Aorta (tissue), 5 donors: ENCODE results near the gene TOX2. TPM values are rescaled to one million over a fixed set of nuclear protein-coding genes. Genes with fewer than 3 reads are reported as not detected.

Source experiments
- ATAC-seq: fragments of 200-7000 bp; cut with Tn5 transposase; one replicate; pipeline ENCODE4 v1.9.1; 2022; ENCODE audit warnings: moderate library complexity; ENCODE audit not compliant: low FRiP score
- DNase-seq, 2 donors: peaks; one replicate each; pipeline ENCODE4 v3.0.0-alpha.2; 2020
- H3K27ac ChIP-seq, 2 donors: one replicate each; pipeline ENCODE4 v1.5.1; 2013; ENCODE audit warnings: low read length in 2 of 2, mild to moderate bottlenecking in 2 of 2, moderate library complexity in 2 of 2, control low read depth in 1 of 2, inconsistent platforms in 1 of 2, low read depth in 1 of 2
- H3K27me3 ChIP-seq, 2 donors: one replicate each; pipeline ENCODE4 v1.6.1; 2013; ENCODE audit warnings: control low read depth in 1 of 2, low read length in 1 of 2, mild to moderate bottlenecking in 1 of 2, moderate library complexity in 1 of 2; ENCODE audit not compliant: insufficient read depth in 2 of 2, control insufficient read depth in 1 of 2
- H3K36me3 ChIP-seq, 2 donors: one replicate each; pipeline ENCODE4 v1.6.1; 2013; ENCODE audit warnings: control low read depth in 1 of 2, low read length in 1 of 2, mild to moderate bottlenecking in 1 of 2; ENCODE audit not compliant: insufficient read depth in 2 of 2, control insufficient read depth in 1 of 2
- H3K4me1 ChIP-seq, 2 donors: one replicate each; pipeline ENCODE4 v1.6.1; 2013; ENCODE audit warnings: low read length in 2 of 2, control low read depth in 1 of 2, mild to moderate bottlenecking in 1 of 2, moderate library complexity in 1 of 2; ENCODE audit not compliant: insufficient read depth in 2 of 2, control insufficient read depth in 1 of 2
- H3K4me3 ChIP-seq, 2 donors: one replicate each; pipeline ENCODE4 v1.5.1; 2013; ENCODE audit warnings: low read length in 2 of 2, control low read depth in 1 of 2, mild to moderate bottlenecking in 1 of 2
- H3K9me3 ChIP-seq: one replicate; pipeline ENCODE4 v1.6.1; 2013; ENCODE audit warnings: mild to moderate bottlenecking, low read length; ENCODE audit not compliant: control insufficient read depth
- WGBS, 2 donors: extraction: QIAGEN DNeasy Blood & Tissue Kit; methylation state at CpG; one replicate each; pipeline ENCODE4 v1.1.7; 2013; 5-methylcytosine and 5-hydroxymethylcytosine counted together
- intact Hi-C, 2 donors: fragments of 100-400 bp; cut with DNase I; formaldehyde crosslinking; loops; one replicate each; pipeline versions ENCODE4 v1.14.2 to v1.15.0; 2022
- polyA plus RNA-seq, 2 donors: library from polyadenylated mRNA; stranded (reverse); fragments of 200-250 nt; gene quantifications; one replicate each; pipeline ENCODE4 v1.2.3, GENCODE V29; 2013
- total RNA-seq, 2 donors: library from RNA; stranded (reverse); fragmentation: NEBNext Ultra II Directional; extraction: Animal tissue kit (Norgen Biotek cat#: 25700); gene quantifications; one replicate each; pipeline ENCODE4 v1.2.1, GENCODE V29; 2021
- donor health status: healthy with polysubstance abuse.
- donor health status: Bipolar disorder and iron deficiency.
- donor health status: DM: no; HTN: no; CAD: no.
- donor health status: DM: no; HTN: no; CAD: no.
- donor health status: DM: yes; HTN: yes; CAD: no.

TOX2 gene
- total and polyA plus RNA-seq, 4 donors, result 1.1 to 17.2 (median 9.4) TPM

GRCh38 chr20:43931976-43932375 lies 17.3 kb downstream of the TOX2 start:
- intact Hi-C loops, result no loop called here
- Histone ChIP-seq H3K27me3 (no peaks in the 10 kb centered on the region), H3K27ac (no peak overlapping the region), H3K4me1 (no peaks in the 10 kb centered on the region), H3K4me3 (no peak overlapping the region), H3K36me3 (no peaks in the 10 kb centered on the region), H3K9me3 (no peaks in the 10 kb centered on the region)
- DNase-seq (no peak), ATAC-seq (no peak)
- 95% methylated on average over 2 of the region's 2 CpGs for WGBS, 2 donors

DNA sequence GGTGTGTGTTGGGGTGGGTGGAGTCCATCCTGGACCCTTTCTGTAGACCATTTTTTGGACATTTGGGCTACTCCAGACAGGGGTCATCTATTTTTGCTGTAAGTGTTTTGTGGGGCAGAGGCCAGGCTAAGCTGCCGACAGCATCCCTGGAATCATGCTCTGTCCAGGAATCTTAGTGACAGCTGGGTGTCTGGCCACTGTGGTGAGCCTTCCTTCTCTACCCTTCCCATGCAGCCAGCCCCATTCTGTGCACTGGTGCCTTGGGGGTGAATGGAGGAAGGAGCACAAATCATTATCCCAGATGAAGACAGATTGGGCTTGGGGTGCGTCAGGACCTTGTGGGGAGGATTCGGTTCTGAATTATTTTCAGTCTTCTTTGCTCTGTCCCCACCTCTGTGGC lies 20.2 kb downstream of the TOX2 start:
- Histone ChIP-seq H3K27ac (no peak overlapping the region), H3K36me3 (no peaks in the 10 kb centered on the region), H3K27me3 (no peaks in the 10 kb centered on the region), H3K4me1 (no peaks in the 10 kb centered on the region), H3K9me3 (no peaks in the 10 kb centered on the region), H3K4me3 (no peak overlapping the region)
- DNase-seq (peak in 1 of 2 donors; percentile 24), ATAC-seq (no peak)
- WGBS, 2 donors, result 92 to 95% methylated on average over 3 of the region's 3 CpGs
- intact Hi-C loops, result loop anchor here in 1 of 2 donors (5.0 kb wide), 1 partner anchor 82 kb away; no protein-coding TSS in a partner anchor

GRCh38 chr20:43936104-43936770 lies 21.6 kb downstream of the TOX2 start:
- Histone ChIP-seq H3K4me3 (no peak overlapping the region), H3K27me3 (no peaks in the 10 kb centered on the region), H3K36me3 (no peaks in the 10 kb centered on the region), H3K27ac (no peak overlapping the region), H3K4me1 (no peaks in the 10 kb centered on the region), H3K9me3 (no peaks in the 10 kb centered on the region)
- ATAC-seq, result no peak
- intact Hi-C loops, result loop anchor here in 1 of 2 donors (5.0 kb wide), 1 partner anchor 81 kb away; no protein-coding TSS in a partner anchor
- peak in 1 of 2 donors; percentile 62 for DNase-seq
- 57 to 59% methylated on average over 4 of the region's 4 CpGs for WGBS, 2 donors

- WGBS, 2 donors, result 40 to 57% methylated on average over 7 of the region's 7 CpGs
- Histone ChIP-seq H3K36me3 (no peaks in the 10 kb centered on the region), H3K4me1 (no peaks in the 10 kb centered on the region), H3K27me3 (no peaks in the 10 kb centered on the region), H3K9me3 (no peaks in the 10 kb centered on the region), H3K4me3 (no peak overlapping the region), H3K27ac (no peak overlapping the region)
- no peak for ATAC-seq
- peak in 1 of 2 donors; percentile 42 for DNase-seq
- intact Hi-C loops, result loop anchor here in 1 of 2 donors (5.0 kb wide), 1 partner anchor 80 kb away; no protein-coding TSS in a partner anchor
Measured at GRCh38 chr20:43936805-43937204, 22.2 kb downstream of the TOX2 start.

- 64 to 71% methylated on average over 7 of the region's 7 CpGs for WGBS, 2 donors
- intact Hi-C loops, result loop anchor here in 1 of 2 donors (5.0 kb wide), 1 partner anchor 80 kb away; no protein-coding TSS in a partner anchor
- Histone ChIP-seq H3K4me3 (no peak overlapping the region), H3K4me1 (no peaks in the 10 kb centered on the region), H3K27ac (no peak overlapping the region), H3K36me3 (no peaks in the 10 kb centered on the region), H3K27me3 (no peaks in the 10 kb centered on the region), H3K9me3 (no peaks in the 10 kb centered on the region)
- peak in 1 of 2 donors; percentile 35 for DNase-seq
- no peak for ATAC-seq
Measured at GRCh38 chr20:43937591-43937990, 22.9 kb downstream of the TOX2 start.

DNA sequence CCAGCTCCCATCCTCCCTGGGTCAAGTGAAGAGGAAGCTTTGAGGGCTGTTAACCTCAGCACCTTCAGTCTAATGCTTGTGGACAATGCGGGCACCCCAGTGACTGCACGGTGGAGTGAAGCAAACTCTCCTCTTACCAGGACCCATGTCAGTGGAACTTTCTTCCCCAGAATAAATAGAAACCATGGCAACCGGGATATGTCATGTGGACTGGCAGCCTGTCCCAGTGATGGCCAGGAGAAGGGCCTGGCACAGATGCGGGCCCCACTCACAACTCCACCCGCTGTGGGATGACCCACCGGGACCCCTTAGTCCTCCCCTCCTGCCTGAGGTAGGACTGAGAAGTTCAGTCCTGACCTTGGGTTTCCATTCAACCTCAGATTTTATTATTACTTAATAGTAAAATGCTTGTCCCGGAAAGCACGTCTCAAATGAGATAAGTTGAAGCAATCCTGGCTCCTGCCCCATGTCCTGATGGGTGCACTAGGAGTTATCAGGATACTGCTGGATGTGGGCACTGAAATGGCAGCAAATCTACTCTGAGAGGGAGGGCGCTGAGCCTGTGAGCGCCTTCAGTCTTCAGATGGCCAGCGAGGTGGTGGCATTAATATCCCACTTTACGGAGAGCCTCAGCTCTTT lies 23.5 kb downstream of the TOX2 start:
- no peaks in the 10 kb centered on the region for H3K4me1 ChIP-seq

DNA sequence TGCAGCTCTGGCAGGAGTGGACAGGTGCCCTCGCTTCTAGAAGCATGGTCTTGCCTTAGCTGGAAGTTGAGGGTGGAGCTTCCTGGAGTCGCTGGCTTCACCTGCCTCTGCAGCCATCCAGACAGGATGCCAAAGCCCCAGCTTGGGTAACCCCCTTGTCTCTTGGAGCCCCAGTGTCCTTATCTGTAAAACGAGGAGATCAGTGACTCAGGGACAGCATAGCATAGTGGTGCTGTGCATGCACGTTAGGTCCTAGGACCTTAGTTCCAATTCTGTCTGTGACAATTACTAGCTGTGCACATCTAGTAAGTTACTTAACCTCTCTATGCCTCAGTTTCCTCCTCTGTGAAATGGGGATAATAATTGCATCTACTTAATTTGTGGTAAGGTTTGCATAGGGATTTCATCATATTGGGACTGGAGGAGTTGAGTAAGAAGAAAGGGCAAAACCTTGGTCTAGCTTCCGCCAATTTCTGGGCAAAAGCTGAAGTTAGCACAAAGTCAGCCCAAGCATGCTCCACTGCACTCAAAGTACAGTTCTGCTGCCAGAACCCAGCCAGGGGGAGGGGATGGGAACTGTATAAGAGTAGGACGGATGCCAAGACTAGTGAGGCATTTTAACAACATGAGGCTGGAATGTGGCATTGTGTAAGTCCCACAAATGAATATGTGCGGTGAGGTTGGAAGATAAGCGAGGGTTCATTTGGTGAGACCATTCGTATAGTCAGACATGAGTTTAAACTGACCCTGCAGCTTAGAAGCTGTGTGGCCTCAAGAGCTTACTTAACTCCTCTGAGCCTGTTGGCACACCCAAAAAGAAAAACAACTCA lies 24.5 kb downstream of the TOX2 start:
- H3K4me1 ChIP-seq, result no peaks in the 10 kb centered on the region
- no peak overlapping the region for H3K27ac ChIP-seq
- no peaks in the 10 kb centered on the region for H3K27me3 ChIP-seq
- ATAC-seq (peak; percentile 61), DNase-seq (peak; percentile 88 to 90)
- no peaks in the 10 kb centered on the region for H3K9me3 ChIP-seq
- H3K4me3 ChIP-seq, result no peak overlapping the region
- 21 to 23% methylated on average over 9 of the region's 9 CpGs for WGBS, 2 donors
- no peaks in the 10 kb centered on the region for H3K36me3 ChIP-seq
- intact Hi-C loops, result loop anchor here in 1 of 2 donors (5.0 kb wide), 1 partner anchor 78 kb away; no protein-coding TSS in a partner anchor

More for the DNA sequence above, 23.5 kb downstream of the TOX2 start:
- Histone ChIP-seq H3K27ac (no peak overlapping the region), H3K4me3 (no peak overlapping the region), H3K36me3 (no peaks in the 10 kb centered on the region), H3K9me3 (no peaks in the 10 kb centered on the region), H3K27me3 (no peaks in the 10 kb centered on the region)
- ATAC-seq (no peak), DNase-seq (peak in 1 of 2 donors; percentile 59)
- 58 to 60% methylated on average over 12 of the region's 12 CpGs for WGBS, 2 donors
- intact Hi-C loops, result loop anchor here in 1 of 2 donors (5.0 kb wide), 1 partner anchor 79 kb away; no protein-coding TSS in a partner anchor

- intact Hi-C loops, result loop anchor here in 1 of 2 donors (5.0 kb wide), 1 partner anchor 78 kb away; no protein-coding TSS in a partner anchor
- Histone ChIP-seq H3K27me3 (no peaks in the 10 kb centered on the region), H3K36me3 (no peaks in the 10 kb centered on the region), H3K4me1 (no peaks in the 10 kb centered on the region), H3K9me3 (no peaks in the 10 kb centered on the region), H3K4me3 (no peak overlapping the region), H3K27ac (no peak overlapping the region)
- DNase-seq (peak in 1 of 2 donors; percentile 24), ATAC-seq (no peak)
- WGBS, 2 donors, result 8 to 17% methylated on average over 1 of the region's 1 CpG
Measured at GRCh38 chr20:43939762-43940121, 25.1 kb downstream of the TOX2 start.
